C1 segment of cervical spinal cord (tissue), 14 donors: ENCODE results near the gene CLCNKA.

Experiments
- DNase-seq, 14 donors: peaks; one replicate each; lab custom pipeline; 2025; lab: John Stamatoyannopoulos, UW

CLCNKA gene

GRCh38 chr1:16061989-16062686 lies 40.3 kb downstream of the CLCNKA start:
- peak in 7 of 14 donors; percentile 30 to 89 (median 49) for DNase-seq

- peak in 1 of 14 donors; percentile 49 for DNase-seq
Observed at GRCh38 chr1:16062687-16063075, 40.8 kb downstream of the CLCNKA start.

GRCh38 chr1:16063226-16063829 lies 41.5 kb downstream of the CLCNKA start:
- peak in 1 of 14 donors; percentile 79 for DNase-seq

GRCh38 chr1:16063921-16064320 lies 42.1 kb downstream of the CLCNKA start:
- no peak for DNase-seq

- peak in 4 of 14 donors; percentile 26 to 62 (median 47) for DNase-seq
Observed at GRCh38 chr1:16064536-16065268, 42.9 kb downstream of the CLCNKA start.

- no peak for DNase-seq
Observed at GRCh38 chr1:16065269-16065576, 43.4 kb downstream of the CLCNKA start.

- DNase-seq: no peak
Observed at GRCh38 chr1:16066245-16066644, 44.4 kb downstream of the CLCNKA start.

- DNase-seq: peak in 3 of 14 donors; percentile 30 to 77 (median 35)
Observed at GRCh38 chr1:16067127-16067768, 45.4 kb downstream of the CLCNKA start.

GRCh38 chr1:16067933-16068332 lies 46.1 kb downstream of the CLCNKA start:
- no peak for DNase-seq

GRCh38 chr1:16068356-16069270 lies 46.8 kb downstream of the CLCNKA start:
- peak in 13 of 14 donors; percentile 10 to 93 (median 34) for DNase-seq

GRCh38 chr1:16070640-16071355 lies 49.0 kb downstream of the CLCNKA start:
- no peak for DNase-seq

- DNase-seq: no peak
Observed at GRCh38 chr1:16071614-16072013, 49.8 kb downstream of the CLCNKA start.

GRCh38 chr1:16072095-16072494 lies 50.3 kb downstream of the CLCNKA start:
- DNase-seq: no peak

- DNase-seq: peak in 1 of 14 donors; percentile 20
Observed at GRCh38 chr1:16072616-16073484, 51.0 kb downstream of the CLCNKA start.

GRCh38 chr1:16073490-16074119 lies 51.8 kb downstream of the CLCNKA start, which contains the start of gene FAM131C:
FAM131C (minus strand) TSS chr1:16073651; CDS start chr1:16073442, 209 bp downstream.
- peak in 5 of 14 donors; percentile 9 to 48 (median 23) for DNase-seq

GRCh38 chr1:16074217-16074616 lies 52.4 kb downstream of the CLCNKA start:
- no peak for DNase-seq

GRCh38 chr1:16075337-16076030 lies 53.6 kb downstream of the CLCNKA start:
- peak in 6 of 14 donors; percentile 10 to 57 (median 28) for DNase-seq
